ENCODE data around the gene DNM1L.

GRCh38 chr12:32754111-32754510 lies 75.0 kb downstream of the DNM1L start:
- TF ChIP-seq CTCF (IDR thresholded peaks at IDR 0.05) (no peak), POLR2A (IDR thresholded peaks at IDR 0.05) (no peak), EP300 (IDR thresholded peaks at IDR 0.05) (no peak)
